HEK293 (cell line): ENCODE results near the gene UBTD1.

Source experiments
- CTCF ChIA-PET: fragments of 350-600 bp; formaldehyde crosslinking; extraction: SDS; loops from one replicate; lab custom pipeline; 2021; ENCODE audit warnings: antibody characterized with exemption; lab: Yijun Ruan, JAX
- POLR2A ChIA-PET: fragments of 300-600 bp; formaldehyde crosslinking; extraction: SDS; loops from one replicate; lab custom pipeline; 2020; ENCODE audit warnings: antibody characterized with exemption, inconsistent platforms; lab: Yijun Ruan, JAX
- H3K27ac ChIP-seq: fragments of 200-500 bp; sonication (Bioruptor generic); 2 replicates; pipeline ENCODE4 v1.5.1; 2014; ENCODE audit warnings: low read depth, low read length, control low read depth, inconsistent platforms; ENCODE audit errors: extremely low read depth
- H3K36me3 ChIP-seq, 2 experiments: fragments of 200-500 bp in 1 of 2; sonication (Bioruptor generic) in 1 of 2; 1 replicate in 1 of 2; 2 replicates in 1 of 2; pipeline ENCODE4 v1.5.1; 2014 to 2017; ENCODE audit warnings: inconsistent platforms in 2 of 2, low read length in 2 of 2; ENCODE audit not compliant: control insufficient read depth in 2 of 2, insufficient read depth in 1 of 2
- H3K4me1 ChIP-seq: fragments of 200-500 bp; sonication (Bioruptor generic); 2 replicates; pipeline ENCODE4 v1.5.1; 2014; ENCODE audit warnings: mild to moderate bottlenecking, low read length, inconsistent platforms; ENCODE audit not compliant: control insufficient read depth, insufficient read depth
- H3K4me3 ChIP-seq: 2 replicates; pipeline ENCODE4 v1.5.1; 2011; ENCODE audit warnings: low read depth, mild to moderate bottlenecking, control low read depth, low read length, moderate library complexity
- H3K9me3 ChIP-seq: fragments of 200-500 bp; sonication (Bioruptor generic); 2 replicates; pipeline ENCODE4 v1.5.1; 2014; ENCODE audit warnings: low read depth, low read length, inconsistent platforms; ENCODE audit not compliant: control insufficient read depth, insufficient read depth
- GLIS1 ChIP-seq: fragments of 450-650 bp; formaldehyde crosslinking; IDR thresholded peaks from 2 replicates; pipeline ENCODE4 v1.5.1; 2016; ENCODE audit warnings: missing biosample characterization, missing genetic modification characterization
- HOXD13 ChIP-seq: sonication (generic); formaldehyde crosslinking; IDR thresholded peaks from 2 replicates; pipeline ENCODE4 v1.8.0; 2022; ENCODE audit warnings: missing genetic modification reagents, borderline replicate concordance
- KLF1 ChIP-seq: fragments of 450-650 bp; formaldehyde crosslinking; IDR thresholded peaks from 2 replicates; pipeline ENCODE4 v1.5.1; 2016; ENCODE audit warnings: missing biosample characterization, missing genetic modification characterization
- KLF7 ChIP-seq: fragments of 450-650 bp; formaldehyde crosslinking; IDR thresholded peaks from 2 replicates; pipeline ENCODE4 v1.5.1; 2016; ENCODE audit warnings: missing biosample characterization, missing genetic modification characterization, borderline replicate concordance
- KLF8 ChIP-seq: fragments of 450-650 bp; formaldehyde crosslinking; IDR thresholded peaks from 2 replicates; pipeline ENCODE4 v1.5.1; 2016; ENCODE audit warnings: missing biosample characterization, missing genetic modification characterization
- PBX3 ChIP-seq: sonication (generic); formaldehyde crosslinking; IDR thresholded peaks from 2 replicates; pipeline ENCODE4 v1.8.1; 2022; ENCODE audit warnings: mild to moderate bottlenecking, moderate library complexity, missing genetic modification reagents
- WT1 ChIP-seq: fragments of 450-650 bp; formaldehyde crosslinking; IDR thresholded peaks from 2 replicates; pipeline ENCODE4 v1.5.1; 2016; ENCODE audit warnings: missing biosample characterization, missing genetic modification characterization
- ZEB2 ChIP-seq: fragments of 450-650 bp; formaldehyde crosslinking; IDR thresholded peaks from 2 replicates; pipeline ENCODE4 v1.5.1; 2016; ENCODE audit warnings: missing biosample characterization, missing genetic modification characterization
- ZIC2 ChIP-seq: fragments of 450-650 bp; formaldehyde crosslinking; IDR thresholded peaks from 2 replicates; pipeline ENCODE4 v1.5.1; 2016; ENCODE audit warnings: missing biosample characterization, missing genetic modification characterization
- ZNF10 ChIP-seq: fragments of 450-650 bp; formaldehyde crosslinking; IDR thresholded peaks from 2 replicates; pipeline ENCODE4 v1.5.1; 2017; ENCODE audit warnings: missing biosample characterization, missing genetic modification characterization
- ZNF114 ChIP-seq: fragments of 450-650 bp; formaldehyde crosslinking; IDR thresholded peaks from 2 replicates; pipeline ENCODE4 v1.5.0; 2017; ENCODE audit warnings: missing biosample characterization, missing genetic modification characterization
- ZNF335 ChIP-seq: fragments of 450-650 bp; formaldehyde crosslinking; conservative IDR thresholded peaks from 2 replicates; pipeline ENCODE4 v1.5.1; 2016; ENCODE audit warnings: missing biosample characterization, missing genetic modification characterization
- ZNF341 ChIP-seq: fragments of 450-650 bp; formaldehyde crosslinking; IDR thresholded peaks from 2 replicates; pipeline ENCODE4; 2016; ENCODE audit warnings: low read depth, missing biosample characterization, missing genetic modification characterization
- ZNF354C ChIP-seq: fragments of 450-650 bp; formaldehyde crosslinking; IDR thresholded peaks from 2 replicates; pipeline ENCODE4 v1.5.1; 2016; ENCODE audit warnings: missing biosample characterization, missing genetic modification characterization, low read depth, borderline replicate concordance
- ZNF48 ChIP-seq: fragments of 450-650 bp; formaldehyde crosslinking; IDR thresholded peaks from 2 replicates; pipeline ENCODE4 v1.5.1; 2016; ENCODE audit warnings: missing biosample characterization, missing genetic modification characterization
- ZNF529 ChIP-seq: fragments of 450-650 bp; formaldehyde crosslinking; IDR thresholded peaks from 2 replicates; pipeline ENCODE4 v1.5.1; 2017; ENCODE audit warnings: missing genetic modification characterization, missing biosample characterization; ENCODE audit not compliant: insufficient replicate concordance
- ZNF561 ChIP-seq: fragments of 450-650 bp; IDR thresholded peaks from 2 replicates; pipeline ENCODE4 v1.5.1; 2018; ENCODE audit warnings: missing biosample characterization, missing genetic modification characterization, borderline replicate concordance
- ZNF639 ChIP-seq: fragments of 450-650 bp; formaldehyde crosslinking; IDR thresholded peaks from 2 replicates; pipeline ENCODE4 v1.5.1; 2016; ENCODE audit warnings: missing biosample characterization, missing genetic modification characterization

Gene UBTD1

DNA sequence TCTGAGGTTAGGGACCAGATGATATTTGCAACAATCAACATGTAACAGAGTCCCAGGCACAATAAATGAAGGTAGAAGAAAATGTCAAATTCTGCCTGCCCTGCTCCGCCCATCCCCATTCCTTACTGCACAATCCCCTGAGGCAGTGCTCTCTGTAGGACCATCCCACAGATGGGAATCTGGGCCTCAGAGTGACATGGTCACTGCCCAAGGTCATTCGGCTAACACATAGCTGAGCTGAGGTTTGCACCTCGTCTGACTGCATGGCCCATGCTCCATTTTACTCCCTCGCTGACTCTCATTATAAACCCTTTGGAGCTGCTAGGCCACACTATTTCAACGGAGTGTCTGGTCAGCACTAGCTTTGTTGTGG is 86.7 kb downstream of the UBTD1 start:
- Histone ChIP-seq H3K27ac (no peak overlapping the region), H3K9me3 (no peaks in the 10 kb centered on the region), H3K4me3 (no peak overlapping the region), H3K4me1 (peaks cover 3% of the 10 kb centered on the region; the same call in 1 of the 2 replicates), H3K36me3 (no peaks in the 10 kb centered on the region)
- CTCF ChIA-PET: interaction anchor here (0.9 to 2.1 kb wide), 4 partner anchors 8 to 13 kb away, joined by 3 to 18 read pairs (median 3); partner anchors contain the start of gene ANKRD2
- POLR2A ChIA-PET: interaction anchor here (1.9 kb wide), 1 partner anchor 10 kb away, joined by 5 read pairs; no protein-coding TSS in a partner anchor
- TF ChIP-seq ZNF354C (tag by site-specific recombination) (no peak), ZNF341 (tag by site-specific recombination) (no peak), PBX3 (no peak), ZNF335 (tag by site-specific recombination) (no peak), HOXD13 (no peak), KLF1 (tag by site-specific recombination) (no peak)

- no peaks in the 10 kb centered on the region for H3K9me3 ChIP-seq
- peaks cover 3% of the 10 kb centered on the region; the same call in 1 of the 2 replicates for H3K4me1 ChIP-seq
- H3K36me3 ChIP-seq: no peaks in the 10 kb centered on the region
- CTCF ChIA-PET: interaction anchor here (1.7 kb wide), 1 partner anchor 14 kb away, joined by 5 read pairs; the partner anchor contains the start of gene ANKRD2
- H3K4me3 ChIP-seq: no peak overlapping the region
- POLR2A ChIA-PET: no interaction called here
- H3K27ac ChIP-seq: no peak overlapping the region
- no peak for TF ChIP-seq ZNF639
- no peak for TF ChIP-seq ZNF48 (tag by site-specific recombination)
- no peak for TF ChIP-seq ZEB2
- TF ChIP-seq ZNF114: no peak
- TF ChIP-seq ZNF10 (tag by site-specific recombination): no peak
- no peak for TF ChIP-seq KLF1 (tag by site-specific recombination)
- TF ChIP-seq ZNF529 (tag by site-specific recombination): no peak
- TF ChIP-seq KLF7 (tag by site-specific recombination): no peak
- no peak for TF ChIP-seq KLF8
Observed at GRCh38 chr10:97587183-97587582, 88.5 kb downstream of the UBTD1 start.

GRCh38 chr10:97589479-97589878 is 90.8 kb downstream of the UBTD1 start, which contains the start of gene C10orf62:
Gene C10orf62 (plus strand): TSS chr10:97589721. CDS start chr10:97589898, 177 bp downstream.
- no peak for TF ChIP-seq ZNF561
- no peak for TF ChIP-seq WT1 (tag by site-specific recombination)
- TF ChIP-seq ZIC2: peak; percentile 86
- peak; percentile 67 for TF ChIP-seq GLIS1
- Histone ChIP-seq H3K36me3 (no peaks in the 10 kb centered on the region), H3K27ac (no peak within 1 kb of the TSS), H3K4me3 (no peak within 1 kb of the TSS), H3K9me3 (no peaks in the 10 kb centered on the region), H3K4me1 (no peaks in the 10 kb centered on the region)
- CTCF ChIA-PET: interaction anchor here (2.2 to 2.9 kb wide), 2 partner anchors 23 to 36 kb away, joined by 6 to 7 read pairs; no protein-coding TSS in a partner anchor
- POLR2A ChIA-PET: no interaction called here
